Keratinocyte (primary cell): ENCODE measurements around the gene LHX5.
A peak's percentile ranks its signal among the peaks of the same experiment; 100 is the strongest.

Experiments
- CTCF ChIP-seq, 3 experiments: IDR thresholded peaks in 1 of 3; conservative IDR thresholded peaks in 1 of 3; optimal IDR thresholded peaks in 1 of 3; 2 replicates in 2 of 3; 3 replicates in 1 of 3; pipeline versions ENCODE3 to v1.5.1; 2011; ENCODE audit warnings: low read length in 3 of 3, mild to moderate bottlenecking in 3 of 3, moderate library complexity in 2 of 3, control low read depth in 1 of 3, inconsistent platforms in 1 of 3; ENCODE audit not compliant: insufficient read depth in 2 of 3; ENCODE audit errors: extremely low read depth in 1 of 3
- EZH2 ChIP-seq: IDR thresholded peaks from one replicate; pipeline ENCODE4 v1.6.1; 2012; ENCODE audit warnings: inconsistent platforms, mild to moderate bottlenecking, low read length, moderate library complexity

GRCh38 chr12:113461666-113462065 is 10.0 kb downstream of the LHX5 start:
- TF ChIP-seq CTCF (optimal IDR thresholded peaks at IDR 0.05 in 1 of 3, IDR thresholded peaks at IDR 0.05 in 1 of 3, conservative IDR thresholded peaks at IDR 0.05 in 1 of 3; ENCODE audit: extremely low read depth in 1 of 3, insufficient read depth in 2 of 3, low read length in 3 of 3) (peak; percentile 45 to 52 (median 49)), EZH2 (no peak)
